GM23338 (cell line): ENCODE measurements around the gene GSS. TPM values are rescaled to one million over a fixed set of nuclear protein-coding genes. Genes with fewer than 3 reads are reported as not detected.

Experiments used
- ATAC-seq: fragments of 200-7000 bp; cut with Tn5 transposase; 3 replicates; pipeline ENCODE4 v1.9.1; 2020
- DNase-seq: peaks from one replicate; pipeline ENCODE4 v3.0.0-alpha.2; 2015; ENCODE audit warnings: low spot score
- H2AFZ ChIP-seq: fragments of 200-600 bp; sonication (generic); 2 replicates; pipeline ENCODE4 v1.8.0; 2016; ENCODE audit warnings: antibody characterized with exemption, mild to moderate bottlenecking, moderate library complexity
- H3F3A ChIP-seq: fragments of 200-600 bp; sonication (generic); replicated peaks from 2 replicates; pipeline ENCODE4 v1.8.0; 2017; ENCODE audit warnings: antibody characterized with exemption, mixed run types, low read depth
- H3K27ac ChIP-seq: fragments of 200-600 bp; sonication (generic); 2 replicates; pipeline ENCODE4 v1.6.1; 2016; ENCODE audit warnings: low read depth
- H3K27me3 ChIP-seq: fragments of 200-600 bp; sonication (generic); 2 replicates; pipeline ENCODE4 v1.8.0; 2016; ENCODE audit warnings: mild to moderate bottlenecking, mixed run types, moderate library complexity; ENCODE audit not compliant: insufficient read depth
- H3K36me3 ChIP-seq: fragments of 200-600 bp; sonication (generic); 2 replicates; pipeline ENCODE4 v1.8.0; 2016; ENCODE audit warnings: mild to moderate bottlenecking; ENCODE audit not compliant: insufficient read depth
- H3K4me1 ChIP-seq: fragments of 200-600 bp; sonication (generic); 2 replicates; pipeline ENCODE4 v1.8.0; 2016; ENCODE audit warnings: mild to moderate bottlenecking, moderate library complexity; ENCODE audit not compliant: insufficient read depth
- H3K4me2 ChIP-seq: fragments of 200-600 bp; sonication (generic); 2 replicates; pipeline ENCODE4 v1.7.1; 2017; ENCODE audit warnings: mixed run types
- H3K4me3 ChIP-seq: fragments of 200-600 bp; sonication (generic); 2 replicates; pipeline ENCODE4 v1.6.1; 2016; ENCODE audit warnings: mixed run types
- H3K79me2 ChIP-seq: fragments of 200-600 bp; sonication (generic); replicated peaks from 2 replicates; pipeline ENCODE4 v1.8.0; 2017; ENCODE audit warnings: mild to moderate bottlenecking; ENCODE audit not compliant: insufficient read depth
- H3K9me2 ChIP-seq: fragments of 200-600 bp; sonication (generic); 2 replicates; pipeline ENCODE4 v1.8.0; 2017; ENCODE audit not compliant: insufficient read depth
- H4K20me1 ChIP-seq: fragments of 200-600 bp; sonication (generic); replicated peaks from 2 replicates; pipeline ENCODE4 v1.8.0; 2017; ENCODE audit warnings: mild to moderate bottlenecking; ENCODE audit not compliant: insufficient read depth
- H3K27ac Mint-ChIP-seq: 2 replicates; pipeline ENCODE4 v1.8.0; 2020; ENCODE audit warnings: inconsistent platforms, mild to moderate bottlenecking, moderate library complexity, mixed read lengths
- H3K27me3 Mint-ChIP-seq: 3 replicates; pipeline ENCODE4 v1.8.0; 2022; ENCODE audit warnings: low read depth, mild to moderate bottlenecking, moderate library complexity, mixed read lengths, inconsistent platforms; ENCODE audit not compliant: insufficient read depth, poor library complexity
- H3K36me3 Mint-ChIP-seq: 3 replicates; pipeline ENCODE4 v1.8.0; 2021; ENCODE audit warnings: low read depth, mild to moderate bottlenecking, inconsistent platforms, moderate library complexity, mixed read lengths
- H3K4me1 Mint-ChIP-seq: 3 replicates; pipeline ENCODE4 v1.8.0; 2020; ENCODE audit warnings: mild to moderate bottlenecking, inconsistent platforms, mixed read lengths
- H3K4me3 Mint-ChIP-seq: 3 replicates; pipeline ENCODE4 v1.8.0; 2021; ENCODE audit warnings: moderate library complexity, mild to moderate bottlenecking, inconsistent platforms, mixed read lengths
- H3K9me3 Mint-ChIP-seq: 3 replicates; pipeline ENCODE4 v1.8.0; 2020; ENCODE audit warnings: moderate library complexity, mild to moderate bottlenecking, inconsistent platforms, mixed read lengths
- CREB1 ChIP-seq: fragments of 250-450 bp; sonication (Bioruptor Pico); IDR thresholded peaks from 2 replicates; pipeline ENCODE4 v1.5.0; 2020; ENCODE audit warnings: low read depth, mild to moderate bottlenecking, moderate library complexity
- CTCF ChIP-seq, 2 experiments: fragments of 200-600 bp in 1 of 2; sonication (generic) in 1 of 2; conservative IDR thresholded peaks; 2 replicates each; pipeline versions ENCODE4 v1.5.1 to v1.6.1; 2016 to 2017; ENCODE audit warnings: antibody characterized with exemption in 2 of 2, low read depth in 2 of 2, mild to moderate bottlenecking in 2 of 2, moderate library complexity in 1 of 2
- ETS1 ChIP-seq: IDR thresholded peaks from 2 replicates; pipeline ENCODE4 v1.6.1; 2016; ENCODE audit warnings: antibody characterized with exemption
- EZH2 ChIP-seq: fragments of 200-600 bp; sonication (generic); IDR thresholded peaks from one replicate; pipeline ENCODE4 v1.8.0; 2017; ENCODE audit warnings: antibody characterized with exemption, mild to moderate bottlenecking, low read depth; ENCODE audit not compliant: unreplicated experiment
- EZH2phosphoT487 ChIP-seq: fragments of 200-600 bp; sonication (generic); IDR thresholded peaks from one replicate; pipeline ENCODE4 v1.8.1; 2018; ENCODE audit warnings: antibody characterized with exemption; ENCODE audit not compliant: unreplicated experiment
- JUNB ChIP-seq: IDR thresholded peaks from one replicate; pipeline ENCODE4 v1.6.1; 2016; ENCODE audit warnings: antibody characterized with exemption; ENCODE audit not compliant: unreplicated experiment
- NANOG ChIP-seq: IDR thresholded peaks from 2 replicates; pipeline ENCODE4 v1.6.1; 2016; ENCODE audit warnings: antibody characterized with exemption, borderline replicate concordance
- POLR2AphosphoS5 ChIP-seq: IDR thresholded peaks from 2 replicates; pipeline ENCODE4 v1.6.1; 2016; ENCODE audit warnings: antibody characterized with exemption, low read depth
- REST ChIP-seq: IDR thresholded peaks from one replicate; pipeline ENCODE4 v1.6.1; 2018; ENCODE audit warnings: antibody characterized with exemption; ENCODE audit not compliant: unreplicated experiment
- STAT1 ChIP-seq: IDR thresholded peaks from one replicate; pipeline ENCODE4 v1.6.1; 2016; ENCODE audit warnings: antibody characterized with exemption; ENCODE audit not compliant: unreplicated experiment
- ZNF114 ChIP-seq: fragments of 250-450 bp; sonication (Bioruptor Pico); IDR thresholded peaks from 2 replicates; pipeline ENCODE4 v1.5.0; 2020; ENCODE audit warnings: mild to moderate bottlenecking, moderate library complexity
- ZNF331 ChIP-seq: fragments of 250-450 bp; sonication (Bioruptor Pico); IDR thresholded peaks from 2 replicates; pipeline ENCODE4 v1.5.0; 2020; ENCODE audit warnings: low read depth, mild to moderate bottlenecking, moderate library complexity
- ZNF462 ChIP-seq: fragments of 250-450 bp; sonication (Bioruptor Pico); IDR thresholded peaks from 2 replicates; pipeline ENCODE4 v1.5.0; 2020; ENCODE audit warnings: mild to moderate bottlenecking, moderate library complexity
- polyA plus RNA-seq: library from polyadenylated mRNA; unstranded; fragments of >200 nt; fragmentation: Nextera tagmentation; extraction: Ambion mirVana; gene quantifications from 2 replicates; pipeline ENCODE4 v1.2.1, GENCODE V29; 2016
- total RNA-seq: library from RNA; depleted of rRNA; stranded (reverse); fragments of >200 nt; shearing (Covaris generic); gene quantifications from 2 replicates; pipeline ENCODE4 v1.2.3, GENCODE V29; 2014

Gene GSS
- total and polyA plus RNA-seq, 2 experiments from 2014 or later: 34.0 to 63.3 TPM

- H3K36me3 Mint-ChIP-seq: no peaks in the 10 kb centered on the region
- no peaks in the 10 kb centered on the region; the same call in none of the 2 replicates for H4K20me1 ChIP-seq
- H3K27ac Mint-ChIP-seq: no peak overlapping the region
- no peak overlapping the region for H2AFZ ChIP-seq
- no peaks in the 10 kb centered on the region for H3K27me3 Mint-ChIP-seq
- TF ChIP-seq ZNF462 (CRISPR knock-in tag) (no peak), CREB1 (CRISPR knock-in tag) (no peak), EZH2phosphoT487 (no peak), CTCF (conservative IDR thresholded peaks at IDR 0.05; ENCODE audit: low read depth in 2 of 2) (no peak), REST (no peak), ZNF331 (CRISPR knock-in tag) (no peak), ETS1 (no peak), ZNF114 (CRISPR knock-in tag) (no peak), JUNB (no peak), STAT1 (no peak), NANOG (no peak), EZH2 (no peak), POLR2AphosphoS5 (no peak)
- DNase-seq: no peak
- H3K36me3 ChIP-seq: no peaks in the 10 kb centered on the region; the same call in 1 of the 2 replicates
- H3K9me2 ChIP-seq: no peaks in the 10 kb centered on the region
- no peak overlapping the region for H3K4me3 Mint-ChIP-seq
- no peaks in the 10 kb centered on the region; the same call in 1 of the 2 replicates for H3K79me2 ChIP-seq
- no peaks in the 10 kb centered on the region for H3K4me1 Mint-ChIP-seq
- H3K4me2 ChIP-seq: no peak overlapping the region
- H3K27me3 ChIP-seq: no peaks in the 10 kb centered on the region
- H3K4me1 ChIP-seq: no peaks in the 10 kb centered on the region
- no peaks in the 10 kb centered on the region for H3K9me3 Mint-ChIP-seq
- no peak for ATAC-seq
- no peak overlapping the region for H3K27ac ChIP-seq
- no peak overlapping the region for H3K4me3 ChIP-seq
- H3F3A ChIP-seq: no peaks in the 10 kb centered on the region
Measured at GRCh38 chr20:34888468-34888867, 67.1 kb downstream of the GSS start.
